PC-3 (cell line): ENCODE measurements around the gene CASP8AP2. TPM values are rescaled to one million over a fixed set of nuclear protein-coding genes. Genes with fewer than 3 reads are reported as not detected.

Experiments
- ATAC-seq: fragments of 200-7000 bp; cut with Tn5 transposase; 2 replicates; pipeline ENCODE4 v1.9.1; 2020; ENCODE audit warnings: mild to moderate bottlenecking, moderate library complexity
- BruUV-seq: library from RNA; stranded (reverse); fragments of 400-500 nt; replicated peaks from 2 replicates; lab custom pipeline; 2021; lab: Mats Ljungman, UMichigan
- CTCF ChIA-PET: fragments of 300-600 bp; sonication (Branson Sonifier 250); formaldehyde crosslinking; loops from one replicate; lab custom pipeline; 2022; ENCODE audit warnings: antibody characterized with exemption; lab: Charles Lee
- POLR2A ChIA-PET: fragments of 300-600 bp; sonication (Branson Sonifier 250); formaldehyde crosslinking; loops from one replicate; lab custom pipeline; 2022; ENCODE audit warnings: antibody characterized with exemption; ENCODE audit not compliant: unreplicated experiment; lab: Charles Lee
- DNase-seq: peaks from one replicate; pipeline ENCODE4 v3.0.0-alpha.2; 2015
- H2AFZ ChIP-seq: fragments of 300-600 bp; sonication (generic); 2 replicates; pipeline ENCODE4 v1.6.0; 2016; ENCODE audit warnings: antibody characterized with exemption, low read length
- H3F3A ChIP-seq: fragments of 300-600 bp; sonication (generic); one replicate; pipeline ENCODE4 v1.6.0; 2017; ENCODE audit warnings: antibody characterized with exemption, low read length, control low read depth, mild to moderate bottlenecking; ENCODE audit not compliant: unreplicated experiment
- H3K27ac ChIP-seq: fragments of 300-600 bp; sonication (generic); 2 replicates; pipeline ENCODE4 v1.5.1; 2016; ENCODE audit warnings: mild to moderate bottlenecking, low read length
- H3K27me3 ChIP-seq: fragments of 300-600 bp; sonication (generic); 2 replicates; pipeline ENCODE4 v1.6.1; 2016; ENCODE audit warnings: low read length, mixed read lengths
- H3K36me3 ChIP-seq: fragments of 300-600 bp; sonication (generic); 2 replicates; pipeline ENCODE4 v1.6.1; 2016; ENCODE audit warnings: low read depth, mixed run types, low read length, mixed read lengths
- H3K4me1 ChIP-seq: fragments of 300-600 bp; sonication (generic); 2 replicates; pipeline ENCODE4 v1.5.1; 2016; ENCODE audit warnings: low read length; ENCODE audit not compliant: insufficient read depth
- H3K4me2 ChIP-seq: fragments of 300-600 bp; sonication (generic); 2 replicates; pipeline ENCODE4 v1.6.0; 2016; ENCODE audit warnings: low read length
- H3K4me3 ChIP-seq: fragments of 300-600 bp; sonication (generic); 2 replicates; pipeline ENCODE4 v1.5.1; 2016; ENCODE audit warnings: mild to moderate bottlenecking, low read length, mixed read lengths
- H3K79me2 ChIP-seq: fragments of 300-600 bp; sonication (generic); 2 replicates; pipeline ENCODE4 v1.6.1; 2017; ENCODE audit warnings: low read length, mixed read lengths
- H3K9ac ChIP-seq: fragments of 300-600 bp; sonication (generic); 2 replicates; pipeline ENCODE4 v1.6.0; 2016; ENCODE audit warnings: mild to moderate bottlenecking, low read length
- H3K9me2 ChIP-seq: fragments of 300-600 bp; sonication (generic); replicated peaks from 2 replicates; pipeline ENCODE4 v1.6.1; 2016; ENCODE audit warnings: mixed run types, low read length, mixed read lengths
- H3K9me3 ChIP-seq: fragments of 300-600 bp; sonication (generic); 2 replicates; pipeline ENCODE4 v1.6.1; 2016; ENCODE audit warnings: low read length, mixed read lengths
- H4K20me1 ChIP-seq: fragments of 300-600 bp; sonication (generic); 2 replicates; pipeline ENCODE4 v1.6.1; 2016; ENCODE audit warnings: low read length, mixed read lengths
- EZH2 ChIP-seq: fragments of 300-600 bp; sonication (generic); IDR thresholded peaks from one replicate; pipeline ENCODE4 v1.6.1; 2017; ENCODE audit warnings: antibody characterized with exemption, mild to moderate bottlenecking, low read length; ENCODE audit not compliant: unreplicated experiment
- EZH2phosphoT487 ChIP-seq: fragments of 300-600 bp; sonication (generic); IDR thresholded peaks from 2 replicates; pipeline ENCODE4 v1.6.1; 2018; ENCODE audit warnings: mild to moderate bottlenecking, antibody characterized with exemption, low read length, borderline replicate concordance
- intact Hi-C: fragments of 100-400 bp; cut with micrococcal nuclease; formaldehyde crosslinking; loops from 2 replicates; pipeline ENCODE4 v1.9.0; 2023
- total RNA-seq: library from RNA; depleted of rRNA; stranded (reverse); fragments of >200 nt; gene quantifications from 2 replicates; pipeline ENCODE4 v1.2.3, GENCODE V29; 2014
- TF ChIP-seq, protein P1 (sequence below): fragments of 300-600 bp; sonication (generic); conservative IDR thresholded peaks from 2 replicates; pipeline ENCODE4 v1.5.1; 2017; ENCODE audit warnings: antibody characterized with exemption, low read depth, mild to moderate bottlenecking, low read length

CASP8AP2 gene
- total RNA-seq, 1 experiment from 2014 or later: 6.6 TPM

- intact Hi-C loops: loop anchor here (1.0 kb wide), 1 partner anchor 181 kb away; the partner anchor contains the start of gene LYRM2
- Histone ChIP-seq H3K36me3 (no peaks in the 10 kb centered on the region), H3K9ac (peak overlapping the region; percentile 99), H3K4me1 (peaks cover 16% of the 10 kb centered on the region), H3K9me2 (no peaks in the 10 kb centered on the region), H3K4me3 (peak overlapping the region; percentile 99), H4K20me1 (peaks cover 16% of the 10 kb centered on the region), H3K79me2 (peaks cover 64% of the 10 kb centered on the region), H3K9me3 (no peaks in the 10 kb centered on the region), H3K4me2 (peak overlapping the region; percentile 96), H2AFZ (peak overlapping the region; percentile 74), H3F3A (no peaks in the 10 kb centered on the region), H3K27ac (peak overlapping the region; percentile 76), H3K27me3 (no peaks in the 10 kb centered on the region)
- ATAC-seq (peak; percentile 61), DNase-seq (peak; percentile 40)
- TF ChIP-seq EZH2: no peak
- TF ChIP-seq, protein P1, sequence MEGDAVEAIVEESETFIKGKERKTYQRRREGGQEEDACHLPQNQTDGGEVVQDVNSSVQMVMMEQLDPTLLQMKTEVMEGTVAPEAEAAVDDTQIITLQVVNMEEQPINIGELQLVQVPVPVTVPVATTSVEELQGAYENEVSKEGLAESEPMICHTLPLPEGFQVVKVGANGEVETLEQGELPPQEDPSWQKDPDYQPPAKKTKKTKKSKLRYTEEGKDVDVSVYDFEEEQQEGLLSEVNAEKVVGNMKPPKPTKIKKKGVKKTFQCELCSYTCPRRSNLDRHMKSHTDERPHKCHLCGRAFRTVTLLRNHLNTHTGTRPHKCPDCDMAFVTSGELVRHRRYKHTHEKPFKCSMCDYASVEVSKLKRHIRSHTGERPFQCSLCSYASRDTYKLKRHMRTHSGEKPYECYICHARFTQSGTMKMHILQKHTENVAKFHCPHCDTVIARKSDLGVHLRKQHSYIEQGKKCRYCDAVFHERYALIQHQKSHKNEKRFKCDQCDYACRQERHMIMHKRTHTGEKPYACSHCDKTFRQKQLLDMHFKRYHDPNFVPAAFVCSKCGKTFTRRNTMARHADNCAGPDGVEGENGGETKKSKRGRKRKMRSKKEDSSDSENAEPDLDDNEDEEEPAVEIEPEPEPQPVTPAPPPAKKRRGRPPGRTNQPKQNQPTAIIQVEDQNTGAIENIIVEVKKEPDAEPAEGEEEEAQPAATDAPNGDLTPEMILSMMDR: no peak
- no peak for TF ChIP-seq EZH2phosphoT487
- CTCF ChIA-PET: interaction anchor here (0.6 kb wide), 1 partner anchor 276 kb away, joined by 4 read pairs; no protein-coding TSS in a partner anchor
- POLR2A ChIA-PET: interaction anchor here (2.2 kb wide), 1 partner anchor 10 kb away, joined by 11 read pairs; the partner anchor contains the start of gene CASP8AP2
- no TSS peak for BruUV-seq
Measured at GRCh38 chr6:89818977-89819335, 10.7 kb upstream of the CASP8AP2 start.

- CTCF ChIA-PET: interaction anchor here (0.6 kb wide), 2 partner anchors 9 to 275 kb away, joined by 4 to 5 read pairs; no protein-coding TSS in a partner anchor
- H4K20me1 ChIP-seq: peaks cover 16% of the 10 kb centered on the region
- peaks cover 16% of the 10 kb centered on the region for H3K4me1 ChIP-seq
- H3K27ac ChIP-seq: peak within 1 kb of the TSS; percentile 76
- DNase-seq (peak; percentile 94), ATAC-seq (peak; percentile 94)
- TSS peak; percentile 58 for BruUV-seq
- intact Hi-C loops: loop anchor here (1.0 kb wide), 1 partner anchor 181 kb away; the partner anchor contains the start of gene LYRM2
- peak within 1 kb of the TSS; percentile 74 for H2AFZ ChIP-seq
- H3K79me2 ChIP-seq: peaks cover 59% of the 10 kb centered on the region
- no peaks in the 10 kb centered on the region for H3K9me2 ChIP-seq
- H3K36me3 ChIP-seq: no peaks in the 10 kb centered on the region
- peak within 1 kb of the TSS; percentile 99 for H3K4me3 ChIP-seq
- no peaks in the 10 kb centered on the region for H3F3A ChIP-seq
- H3K4me2 ChIP-seq: peak within 1 kb of the TSS; percentile 96
- TF ChIP-seq EZH2phosphoT487 (no peak), EZH2 (no peak)
- TF ChIP-seq, protein P1: no peak
- POLR2A ChIA-PET: interaction anchor here (2.2 kb wide), 1 partner anchor 10 kb away, joined by 11 read pairs; the partner anchor contains the start of gene CASP8AP2
- peak within 1 kb of the TSS; percentile 99 for H3K9ac ChIP-seq
- H3K9me3 ChIP-seq: no peaks in the 10 kb centered on the region
- H3K27me3 ChIP-seq: no peaks in the 10 kb centered on the region
Measured at GRCh38 chr6:89819336-89820130, 10.1 kb upstream of the CASP8AP2 start, which contains the start of gene MDN1. MDN1 (minus strand) TSS chr6:89819794; CDS start chr6:89819607, 187 bp downstream.
